ENCODE measurements around the gene SDHB. TPM values are rescaled to one million over a fixed set of nuclear protein-coding genes. Genes with fewer than 3 reads are reported as not detected.
A peak's percentile ranks its signal among the peaks of the same experiment; 100 is the strongest.

The SDHB gene
- polyA plus RNA-seq, 3 donors = 116 to 275 (median 241) TPM

DNA sequence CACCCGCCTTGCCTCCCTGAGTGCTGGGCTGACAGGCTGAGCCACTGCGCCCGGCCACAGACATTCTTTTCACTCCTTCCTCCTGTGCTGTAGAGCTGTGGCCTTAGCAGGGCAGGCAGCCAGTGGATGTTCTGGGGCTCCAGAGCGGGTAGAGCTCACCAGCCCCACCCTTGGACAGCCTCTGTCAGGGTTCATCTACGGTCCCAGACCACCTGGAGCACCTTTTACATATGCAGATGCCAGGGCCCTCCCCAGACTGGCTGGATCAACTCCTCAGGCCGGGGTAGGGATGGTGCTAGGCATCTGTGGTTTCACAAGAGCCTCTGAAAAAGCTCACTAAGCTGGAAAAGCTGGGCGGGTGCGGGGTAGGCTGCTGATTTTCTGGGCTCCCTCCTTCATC, 46.7 kb downstream of the SDHB start:
- Mint-ChIP-seq H3K4me1 (peaks cover 26% of the 10 kb centered on the region), H3K4me3 (no peak overlapping the region), H3K27me3 (ENCODE audit: low read depth in 3 of 3) (peaks cover 0 to 2% (median 2%) of the 10 kb centered on the region in 3 donors), H3K36me3 (peaks cover 32 to 46% of the 10 kb centered on the region in 2 donors), H3K9me3 (peaks cover 0 to 2% (median 0%) of the 10 kb centered on the region in 7 donors), H3K27ac (peak overlapping the region in 2 of 7 donors; percentile 48 to 53)
- intact Hi-C loops (cut with micrococcal nuclease) = loop anchor here in 1 of 2 donors (10.0 kb wide), 1 partner anchor 58 kb away; no protein-coding TSS in a partner anchor
- Histone ChIP-seq H4K20me1 (ENCODE audit: insufficient read depth, low read length) (peaks cover 21% of the 10 kb centered on the region), H2AFZ (ENCODE audit: insufficient read depth, low read depth, low read length, poor library complexity, severe bottlenecking) (no peak overlapping the region), H3K4me3 (replicated peaks in 1 of 3; ENCODE audit: low read depth in 2 of 3, low read length in 3 of 3) (no peak overlapping the region), H3K9me3 (replicated peaks in 1 of 2; ENCODE audit: control insufficient read depth in 1 of 2, insufficient read depth in 1 of 2, low read length in 2 of 2) (no peaks in the 10 kb centered on the region), H3K9ac (ENCODE audit: insufficient read depth, low read length, poor library complexity, severe bottlenecking) (no peak overlapping the region), H3K36me3 (replicated peaks in 1 of 2; ENCODE audit: control insufficient read depth in 1 of 2, insufficient read depth in 2 of 2, low read length in 2 of 2) (peaks cover 32 to 41% of the 10 kb centered on the region in 2 donors), H3K4me1 (ENCODE audit: control insufficient read depth in 1 of 2, insufficient read depth in 2 of 2, low read length in 2 of 2) (peaks cover 27 to 30% of the 10 kb centered on the region in 2 donors), H3K4me2 (replicated peaks; ENCODE audit: extremely low read depth, low read length, poor library complexity, severe bottlenecking) (no peak overlapping the region), H3K27me3 (ENCODE audit: control insufficient read depth in 2 of 2, insufficient read depth in 2 of 2, low read length in 2 of 2) (no peaks in the 10 kb centered on the region), H3K79me2 (ENCODE audit: insufficient read depth, low read length) (peaks cover 12% of the 10 kb centered on the region), H3K27ac (ENCODE audit: low read depth in 1 of 2, low read length in 2 of 2) (no peak overlapping the region)
- WGBS (ENCODE audit: insufficient coverage) = 97% methylated on average over 5 of the region's 8 CpGs
- DNase-seq = no peak
- TF ChIP-seq CTCF (IDR thresholded peaks at IDR 0.05) = no peak

DNA sequence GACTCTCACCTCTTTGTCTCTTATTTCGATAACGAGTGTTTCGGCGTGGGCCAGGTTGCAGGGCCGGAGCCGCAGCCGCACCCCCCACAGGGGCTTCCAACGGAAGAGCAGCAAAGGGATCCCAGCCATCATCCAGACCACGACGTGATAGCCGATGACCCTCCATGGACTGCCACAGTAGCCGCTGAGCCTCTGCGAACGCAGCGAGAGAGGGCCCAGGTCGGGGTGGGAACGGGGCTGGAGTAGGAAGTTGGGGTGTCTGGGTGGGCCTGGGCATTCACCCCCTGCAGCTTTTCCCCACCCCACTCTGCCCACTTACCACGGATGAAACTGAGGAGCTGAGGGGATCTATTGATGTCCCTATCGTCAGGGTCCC, 48.5 kb downstream of the SDHB start:
- H3K9me3 Mint-ChIP-seq = peaks cover 0 to 2% (median 0%) of the 10 kb centered on the region in 7 donors
- Histone ChIP-seq H3K79me2 (ENCODE audit: insufficient read depth, low read length) (peaks cover 4% of the 10 kb centered on the region), H3K9ac (ENCODE audit: insufficient read depth, low read length, poor library complexity, severe bottlenecking) (no peak overlapping the region), H3K9me3 (replicated peaks in 1 of 2; ENCODE audit: control insufficient read depth in 1 of 2, insufficient read depth in 1 of 2, low read length in 2 of 2) (no peaks in the 10 kb centered on the region), H3K4me3 (replicated peaks in 1 of 3; ENCODE audit: low read depth in 2 of 3, low read length in 3 of 3) (no peak overlapping the region), H4K20me1 (ENCODE audit: insufficient read depth, low read length) (peaks cover 12% of the 10 kb centered on the region), H3K36me3 (replicated peaks in 1 of 2; ENCODE audit: control insufficient read depth in 1 of 2, insufficient read depth in 2 of 2, low read length in 2 of 2) (peaks cover 44 to 58% of the 10 kb centered on the region in 2 donors), H2AFZ (ENCODE audit: insufficient read depth, low read depth, low read length, poor library complexity, severe bottlenecking) (no peak overlapping the region), H3K4me1 (ENCODE audit: control insufficient read depth in 1 of 2, insufficient read depth in 2 of 2, low read length in 2 of 2) (peaks cover 14 to 15% of the 10 kb centered on the region in 2 donors), H3K27ac (ENCODE audit: low read depth in 1 of 2, low read length in 2 of 2) (no peak overlapping the region), H3K4me2 (replicated peaks; ENCODE audit: extremely low read depth, low read length, poor library complexity, severe bottlenecking) (no peak overlapping the region), H3K27me3 (ENCODE audit: control insufficient read depth in 2 of 2, insufficient read depth in 2 of 2, low read length in 2 of 2) (no peaks in the 10 kb centered on the region)
- H3K27ac Mint-ChIP-seq = peak overlapping the region in 1 of 7 donors; percentile 46
- peaks cover 44 to 61% of the 10 kb centered on the region in 2 donors for H3K36me3 Mint-ChIP-seq
- no peak overlapping the region for H3K4me3 Mint-ChIP-seq
- H3K4me1 Mint-ChIP-seq = peaks cover 15% of the 10 kb centered on the region
- H3K27me3 Mint-ChIP-seq (ENCODE audit: low read depth in 3 of 3) = peaks cover 0 to 2% (median 0%) of the 10 kb centered on the region in 3 donors
- intact Hi-C loops (cut with micrococcal nuclease) = loop anchor here in 1 of 2 donors (10.0 kb wide), 1 partner anchor 59 kb away; no protein-coding TSS in a partner anchor
- WGBS (ENCODE audit: insufficient coverage) = 98% methylated on average over 11 of the region's 19 CpGs
- TF ChIP-seq CTCF (IDR thresholded peaks at IDR 0.05) = no peak
- no peak for DNase-seq

All from CD14-positive monocyte (primary cell).